ENCODE results near the gene KIF13A.

KIF13A gene

DNA sequence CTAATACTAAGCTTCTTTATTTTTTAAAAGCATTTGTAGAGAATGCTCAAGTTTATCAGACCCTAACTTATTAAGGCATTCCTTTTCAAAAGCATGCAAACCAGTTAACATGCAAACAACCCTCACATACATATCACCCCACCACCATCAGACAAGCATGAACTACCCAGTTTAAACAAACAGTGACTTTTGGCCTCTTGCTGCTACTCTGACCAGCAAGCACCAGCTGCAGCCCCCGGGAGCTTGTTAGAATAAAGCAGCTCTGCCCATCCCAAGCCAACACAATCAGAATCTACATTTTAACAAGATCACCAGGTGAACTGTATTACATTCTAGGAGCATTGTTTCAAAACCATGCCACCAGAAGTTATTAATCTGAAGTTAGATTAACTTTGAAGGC, 274.9 kb downstream of the KIF13A start:
- DNase-seq = no peak

DNA sequence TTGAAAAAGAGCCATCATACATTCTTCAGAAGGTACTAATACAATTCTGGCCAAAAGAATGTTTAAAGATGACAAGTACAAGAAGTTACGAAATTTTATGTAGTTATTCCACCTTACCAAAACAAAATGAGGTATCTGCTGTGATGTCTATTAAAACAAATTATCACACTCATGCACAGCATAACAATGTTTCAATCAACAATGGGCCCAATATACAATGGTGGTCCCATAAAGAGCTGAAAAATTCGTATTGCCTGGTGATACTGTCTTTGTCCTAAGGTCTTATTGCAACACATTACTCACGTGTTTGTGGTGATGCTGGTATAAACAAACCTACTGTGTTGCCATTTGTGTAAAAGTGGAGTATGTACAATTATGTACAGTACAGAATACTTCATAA, 277.1 kb downstream of the KIF13A start:
- DNase-seq = no peak

DNA sequence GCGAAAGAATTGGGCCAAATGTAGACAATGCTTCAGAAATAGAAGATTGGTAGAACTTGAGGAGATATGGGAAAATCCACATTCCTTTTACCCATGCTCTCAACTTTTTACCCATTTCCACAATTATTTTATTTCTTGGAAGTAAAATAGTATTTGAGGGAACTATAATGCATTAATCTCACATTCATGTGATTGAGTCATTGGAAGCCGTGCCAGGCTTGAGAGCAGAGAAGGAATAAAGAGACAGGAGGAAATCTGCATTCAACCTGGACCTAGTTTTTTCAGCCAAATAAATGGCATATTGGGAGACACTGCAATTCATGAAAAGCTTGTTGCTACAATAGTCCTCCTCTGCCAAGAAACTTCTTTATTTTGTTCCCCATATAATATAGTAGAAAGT, 278.0 kb downstream of the KIF13A start:
- DNase-seq = no peak

Data from amniotic stem cell (primary cell).